KOPT-K1 (cell line): ENCODE results near the gene NUP214.
"Not testable (repeated sequence)": the region's sequence is repeated elsewhere in the genome, so short reads cannot be mapped to it uniquely, and the experiment has no call there.

Source experiments
- H3K27ac ChIP-seq: fragments of 200-600 bp; sonication (generic); 2 replicates; pipeline ENCODE4 v1.5.1; 2016; ENCODE audit warnings: antibody characterized with exemption, mild to moderate bottlenecking, low read depth, low read length; ENCODE audit not compliant: poor library complexity, severe bottlenecking
- H3K36me3 ChIP-seq: fragments of 200-600 bp; sonication (generic); 2 replicates; pipeline ENCODE4 v1.5.1; 2017; ENCODE audit warnings: antibody characterized with exemption, mild to moderate bottlenecking, low read length, moderate library complexity; ENCODE audit not compliant: insufficient read depth
- H3K9me3 ChIP-seq: fragments of 200-600 bp; sonication (generic); 2 replicates; pipeline ENCODE4 v1.5.1; 2017; ENCODE audit warnings: antibody characterized with exemption, low read length, mild to moderate bottlenecking; ENCODE audit not compliant: insufficient read depth, poor library complexity, severe bottlenecking

The NUP214 gene

DNA sequence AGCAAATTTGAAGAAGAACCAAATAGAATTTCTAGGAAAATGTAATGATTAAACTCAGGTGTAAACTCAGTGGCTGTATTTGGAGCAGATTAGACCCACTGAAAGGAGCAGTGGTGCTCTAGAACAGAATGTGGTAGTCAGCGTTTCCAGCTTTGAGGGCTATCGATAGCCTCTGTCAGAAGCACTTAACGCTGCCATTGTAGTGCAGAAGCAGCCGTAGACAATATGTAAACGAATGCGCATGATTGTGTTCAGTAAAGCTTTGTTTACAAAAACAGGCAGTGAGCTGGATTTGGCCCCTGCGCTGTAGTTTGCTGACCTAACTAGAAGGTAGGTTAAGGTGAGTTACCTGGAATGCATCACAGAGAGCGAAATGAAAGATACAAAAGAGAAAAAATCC is 78.9 kb downstream of the NUP214 start:
- Histone ChIP-seq H3K36me3 (peaks cover 92% of the 10 kb centered on the region), H3K27ac (no peak overlapping the region), H3K9me3 (no peaks in the 10 kb centered on the region)

DNA sequence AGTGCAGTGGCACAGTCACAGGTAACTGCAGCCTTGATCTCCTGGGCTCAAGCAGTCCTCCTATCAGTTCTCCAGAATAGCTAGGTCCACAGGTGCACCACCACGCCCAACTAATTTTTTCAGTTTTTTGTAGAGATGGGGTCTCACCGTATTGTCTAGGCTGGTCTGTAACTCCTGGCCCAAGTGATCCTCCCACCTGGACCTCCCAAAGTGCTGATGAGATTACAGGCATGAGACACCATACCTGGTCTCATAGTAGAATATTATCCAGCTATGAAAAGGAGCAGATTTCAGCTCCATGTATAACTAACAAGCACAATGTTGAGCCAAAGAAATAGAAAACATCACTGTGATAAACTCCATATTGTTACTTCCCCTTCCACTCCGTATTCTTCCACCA is 81.1 kb downstream of the NUP214 start:
- H3K9me3 ChIP-seq, result peaks cover 3% of the 10 kb centered on the region
- H3K36me3 ChIP-seq, result peaks cover 90% of the 10 kb centered on the region
- no peak overlapping the region for H3K27ac ChIP-seq

DNA sequence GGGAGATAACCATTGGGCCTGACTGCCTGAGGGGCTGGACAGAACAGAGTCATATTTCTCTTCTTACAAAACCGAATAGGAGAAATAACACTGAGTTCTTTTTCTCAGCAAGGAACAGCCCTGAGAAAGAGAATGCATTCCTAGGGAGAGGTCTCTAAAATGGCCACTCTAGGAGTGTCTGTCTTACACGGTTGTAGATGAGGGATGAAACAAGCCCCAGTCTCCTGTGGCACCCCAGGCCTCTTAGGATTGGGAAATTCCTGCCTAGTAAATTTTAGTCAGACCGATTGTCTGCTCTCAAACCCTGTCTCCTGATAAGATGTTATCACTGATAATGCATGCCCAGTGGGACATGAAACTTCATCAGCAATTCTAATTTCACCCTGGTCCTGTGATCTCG is 86.5 kb downstream of the NUP214 start:
- peaks cover 71% of the 10 kb centered on the region for H3K36me3 ChIP-seq
- H3K27ac ChIP-seq, H3K9me3 ChIP-seq: not testable (repeated sequence)

DNA sequence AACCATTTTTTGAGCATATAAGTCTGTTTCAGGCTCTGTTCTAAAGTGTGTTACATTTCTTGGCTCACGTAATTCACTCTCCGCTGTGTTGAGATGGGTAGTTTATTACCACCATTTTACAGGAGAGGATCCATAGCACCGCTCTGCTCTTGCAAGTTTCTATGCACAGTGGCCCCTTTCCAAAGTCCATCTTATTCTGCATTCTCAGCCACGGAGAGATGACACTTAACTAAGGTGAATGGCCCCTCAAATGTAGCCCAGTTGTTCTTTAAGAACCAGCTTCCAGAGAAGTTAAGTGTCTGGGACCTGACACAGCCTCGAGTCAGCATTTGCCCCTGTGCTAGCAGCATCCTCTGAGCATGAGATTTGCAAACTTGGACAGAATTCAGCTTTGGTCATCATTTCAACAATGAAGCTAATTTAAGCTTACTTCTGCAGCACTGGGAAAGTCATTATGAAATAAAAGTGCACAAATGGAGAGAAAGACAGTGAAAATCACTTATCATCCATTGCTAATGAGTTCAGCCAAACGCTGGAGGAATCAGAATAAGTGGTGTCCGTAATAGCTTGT is 89.0 kb downstream of the NUP214 start:
- Histone ChIP-seq H3K9me3 (peaks cover 10% of the 10 kb centered on the region), H3K27ac (no peak overlapping the region), H3K36me3 (peaks cover 76% of the 10 kb centered on the region)

DNA sequence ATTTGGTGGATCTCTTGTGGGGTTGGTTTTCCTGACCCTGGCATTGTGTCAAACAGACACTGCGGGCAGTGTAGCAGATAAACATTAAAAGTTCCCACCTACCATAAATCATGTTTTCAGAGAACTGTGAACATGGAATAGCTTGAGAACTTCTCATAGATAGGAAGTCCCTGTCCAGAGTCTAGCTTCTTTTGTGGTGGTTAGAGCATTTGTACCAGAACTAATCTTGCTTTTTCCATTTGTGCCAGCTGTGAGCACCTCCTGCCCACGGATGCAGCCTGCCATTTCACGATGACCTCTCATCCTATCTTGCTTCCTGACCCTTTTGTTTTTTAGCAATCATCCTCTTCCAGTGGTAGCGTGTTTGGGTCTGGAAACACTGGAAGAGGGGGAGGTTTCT is 89.5 kb downstream of the NUP214 start:
- Histone ChIP-seq H3K27ac (no peak overlapping the region), H3K9me3 (peaks cover 10% of the 10 kb centered on the region), H3K36me3 (peaks cover 76% of the 10 kb centered on the region)

DNA sequence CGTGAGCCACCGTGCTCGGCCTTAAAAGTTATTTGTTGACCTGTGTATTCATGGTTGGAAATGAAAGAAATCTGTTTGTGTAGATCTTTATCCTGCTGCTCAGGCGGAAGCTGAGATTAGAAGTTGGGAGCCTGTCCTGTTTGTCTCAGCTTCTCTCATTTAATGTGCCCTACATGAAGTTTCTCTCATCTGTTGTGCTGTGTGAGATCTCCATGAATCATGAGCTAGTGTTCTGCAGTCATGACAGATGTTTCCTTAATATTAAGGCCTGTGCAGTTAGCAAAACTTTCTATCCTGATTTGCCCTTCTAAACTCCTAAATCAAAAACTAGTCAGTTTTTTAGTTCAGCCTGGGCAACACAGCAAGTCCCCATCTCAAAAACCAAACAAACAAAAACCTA is 91.4 kb downstream of the NUP214 start:
- Histone ChIP-seq H3K36me3 (peaks cover 75% of the 10 kb centered on the region), H3K27ac (no peak overlapping the region), H3K9me3 (peaks cover 4% of the 10 kb centered on the region)

DNA sequence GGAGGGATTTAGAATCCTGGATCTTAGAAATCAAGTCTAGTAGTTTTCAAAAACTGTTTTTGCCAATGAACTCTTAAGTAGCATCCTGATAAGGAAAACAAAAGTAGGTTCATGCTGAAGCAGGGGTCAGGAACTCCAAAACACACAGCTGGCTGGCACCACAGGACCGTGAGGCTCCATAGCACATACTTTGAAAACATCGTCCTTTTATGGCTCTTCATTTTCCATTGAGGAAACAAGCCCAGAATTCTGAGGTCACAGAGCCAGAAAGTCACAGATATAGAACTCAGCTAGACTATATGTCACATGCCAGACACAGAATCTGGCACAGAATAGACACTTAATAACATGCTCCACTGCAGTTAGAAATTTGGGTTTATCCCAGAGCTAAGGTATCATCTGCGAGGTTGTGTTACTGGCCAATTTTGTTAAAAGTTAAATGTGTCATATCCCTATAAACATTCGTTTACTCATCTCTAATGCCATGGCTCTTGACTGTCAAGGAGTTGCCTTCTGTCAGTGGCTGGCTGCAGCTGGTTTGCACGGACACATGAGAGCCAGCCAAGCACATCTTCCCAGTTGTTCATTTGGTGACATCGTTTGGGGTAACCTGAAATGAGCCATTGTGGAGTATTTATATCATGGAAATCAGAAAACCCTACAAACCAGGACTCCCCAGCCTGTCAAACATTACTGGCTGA is 92.1 kb downstream of the NUP214 start:
- Histone ChIP-seq H3K36me3 (peaks cover 75% of the 10 kb centered on the region), H3K9me3 (no peaks in the 10 kb centered on the region), H3K27ac (no peak overlapping the region)

DNA sequence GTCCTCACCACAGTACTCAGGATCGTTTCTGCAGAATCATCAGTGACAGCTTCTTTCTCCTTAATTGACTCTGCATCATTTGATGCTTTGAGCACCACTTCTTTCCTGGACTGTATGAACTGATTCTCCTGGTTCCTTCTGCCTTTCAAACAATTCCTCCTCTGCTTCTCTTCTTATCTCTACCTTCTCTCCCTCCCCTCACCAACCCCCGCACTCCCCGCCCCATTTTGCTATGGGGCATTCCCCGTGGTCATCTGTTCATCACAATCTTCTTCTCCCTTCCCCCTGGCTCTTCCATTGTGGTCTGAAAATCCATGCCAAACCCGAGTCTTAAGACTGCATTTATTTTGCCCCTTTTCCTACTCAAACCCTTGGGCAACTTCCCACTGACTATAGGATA is 93.0 kb downstream of the NUP214 start:
- H3K36me3 ChIP-seq, result peaks cover 81% of the 10 kb centered on the region
- H3K9me3 ChIP-seq, result no peaks in the 10 kb centered on the region
- no peak overlapping the region for H3K27ac ChIP-seq

DNA sequence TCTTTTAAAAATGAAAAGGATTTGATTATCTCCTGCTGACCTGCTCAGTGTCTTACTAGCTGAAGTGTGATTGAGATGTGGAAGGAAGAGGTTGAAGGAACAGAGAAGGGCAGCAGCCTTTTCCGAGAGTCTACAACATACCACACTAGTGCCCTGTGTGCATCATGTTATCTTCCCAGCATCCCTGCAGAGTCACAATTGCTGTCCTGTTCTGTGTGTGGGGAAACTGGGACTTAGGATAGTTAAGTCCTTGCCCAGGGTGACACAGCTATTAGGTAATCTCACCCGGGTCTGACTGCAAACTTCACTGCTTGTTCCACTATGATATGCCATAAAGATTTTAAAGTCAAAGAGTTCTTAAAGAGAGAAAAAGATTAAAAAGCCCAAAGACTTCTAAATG is 95.1 kb downstream of the NUP214 start:
- H3K9me3 ChIP-seq, result no peaks in the 10 kb centered on the region
- H3K27ac ChIP-seq, result no peak overlapping the region
- H3K36me3 ChIP-seq, result peaks cover 81% of the 10 kb centered on the region

DNA sequence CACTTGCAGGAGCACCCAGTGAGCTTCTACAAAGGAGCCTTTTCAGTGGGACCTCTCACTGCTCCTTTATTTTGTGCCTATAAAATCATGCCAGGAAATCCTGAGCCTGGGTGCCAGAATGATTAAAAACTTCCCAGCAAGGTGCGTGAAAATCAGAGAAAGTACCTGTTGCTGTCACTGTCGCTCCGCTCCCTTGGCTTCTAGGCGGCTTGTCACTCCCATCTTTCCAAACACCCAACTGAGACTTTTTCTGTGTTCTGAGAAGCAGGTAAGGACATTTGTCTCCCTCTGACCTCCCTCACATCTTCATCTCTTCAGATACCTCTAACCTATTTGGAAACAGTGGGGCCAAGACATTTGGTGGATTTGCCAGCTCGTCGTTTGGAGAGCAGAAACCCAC is 97.1 kb downstream of the NUP214 start:
- Histone ChIP-seq H3K9me3 (no peaks in the 10 kb centered on the region), H3K27ac (no peak overlapping the region), H3K36me3 (peaks cover 90% of the 10 kb centered on the region)

DNA sequence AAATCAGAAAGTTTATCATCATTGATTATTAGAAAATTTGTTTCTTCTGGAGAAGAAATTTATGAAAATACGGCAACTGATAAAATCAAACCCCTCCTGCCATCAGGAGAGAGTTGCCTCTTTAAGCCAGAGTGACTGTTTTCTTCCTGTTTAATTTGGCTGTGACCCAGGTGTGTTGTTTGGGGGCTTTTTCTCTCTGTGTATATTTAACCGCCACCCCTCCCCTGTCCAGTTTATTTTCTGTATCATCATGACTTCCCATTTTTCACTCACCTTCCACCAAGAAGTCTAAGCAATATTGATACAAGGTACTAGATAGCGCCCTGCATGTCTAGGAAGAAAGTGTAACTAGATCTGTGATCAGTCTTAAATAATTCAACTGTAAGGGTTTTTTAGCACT is 100.8 kb downstream of the NUP214 start:
- Histone ChIP-seq H3K36me3 (peaks cover 91% of the 10 kb centered on the region), H3K27ac (no peak overlapping the region), H3K9me3 (no peaks in the 10 kb centered on the region)

DNA sequence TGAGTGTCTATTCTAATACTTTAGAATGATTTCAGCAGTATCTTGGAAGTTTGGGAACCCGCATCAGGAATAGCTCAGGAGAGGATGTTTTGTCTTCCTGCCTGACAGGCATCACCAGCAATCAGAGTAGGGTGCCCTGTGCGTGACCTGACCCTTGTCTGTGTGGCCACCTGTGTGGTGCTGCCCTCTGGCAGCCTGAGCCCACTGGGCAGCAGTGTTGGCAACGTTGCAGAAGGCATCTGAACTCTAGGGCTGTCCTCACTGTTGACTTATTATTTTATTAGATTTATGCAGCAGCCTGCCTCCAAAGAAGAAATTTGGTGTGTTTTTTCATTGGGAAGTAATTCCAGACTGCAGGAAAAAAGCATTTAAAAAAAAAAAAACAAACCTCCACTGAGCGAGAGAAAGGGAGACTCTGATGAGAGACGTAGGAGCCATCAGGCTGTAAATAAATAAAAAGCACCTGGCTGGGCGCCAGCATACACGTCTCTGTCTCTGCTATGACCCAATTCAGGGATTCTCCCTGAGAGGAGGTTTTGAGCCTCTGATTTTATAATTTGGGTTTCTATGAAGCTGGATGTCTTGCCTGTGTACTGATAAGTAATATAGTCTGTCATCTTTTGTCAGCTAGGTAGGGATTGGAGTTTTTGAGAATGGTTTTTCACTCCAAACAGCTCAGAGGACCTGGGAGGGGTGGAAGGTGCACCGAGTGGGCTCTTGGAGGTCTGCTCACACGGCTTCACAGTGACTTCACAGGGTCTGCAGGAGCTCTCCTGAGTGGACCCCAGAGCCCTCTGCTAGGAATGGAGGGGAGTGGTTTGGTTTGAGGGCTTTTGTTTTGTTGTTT is 101.9 kb downstream of the NUP214 start:
- peaks cover 91% of the 10 kb centered on the region for H3K36me3 ChIP-seq
- H3K9me3 ChIP-seq, result no peaks in the 10 kb centered on the region
- no peak overlapping the region for H3K27ac ChIP-seq

DNA sequence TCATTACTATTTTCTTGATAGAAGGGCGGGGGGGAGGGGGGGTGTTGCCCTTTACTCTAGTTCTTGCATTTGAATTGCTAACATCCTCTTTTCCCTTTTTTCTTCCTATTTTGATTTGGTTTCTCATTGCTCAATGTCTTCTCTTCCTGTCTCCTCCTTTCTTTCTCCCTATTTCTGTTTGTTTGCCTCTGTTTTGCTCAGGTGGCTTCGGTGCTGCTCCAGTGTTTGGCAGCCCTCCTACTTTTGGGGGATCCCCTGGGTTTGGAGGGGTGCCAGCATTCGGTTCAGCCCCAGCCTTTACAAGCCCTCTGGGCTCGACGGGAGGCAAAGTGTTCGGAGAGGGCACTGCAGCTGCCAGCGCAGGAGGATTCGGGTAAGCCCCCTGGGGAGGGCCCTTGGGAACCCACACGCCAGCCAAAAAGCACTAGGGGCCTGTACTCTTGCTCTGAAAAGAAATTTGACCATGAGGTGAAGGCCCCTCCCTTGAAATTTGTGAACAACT is 102.6 kb downstream of the NUP214 start:
- Histone ChIP-seq H3K27ac (no peak overlapping the region), H3K9me3 (no peaks in the 10 kb centered on the region), H3K36me3 (peaks cover 88% of the 10 kb centered on the region)

DNA sequence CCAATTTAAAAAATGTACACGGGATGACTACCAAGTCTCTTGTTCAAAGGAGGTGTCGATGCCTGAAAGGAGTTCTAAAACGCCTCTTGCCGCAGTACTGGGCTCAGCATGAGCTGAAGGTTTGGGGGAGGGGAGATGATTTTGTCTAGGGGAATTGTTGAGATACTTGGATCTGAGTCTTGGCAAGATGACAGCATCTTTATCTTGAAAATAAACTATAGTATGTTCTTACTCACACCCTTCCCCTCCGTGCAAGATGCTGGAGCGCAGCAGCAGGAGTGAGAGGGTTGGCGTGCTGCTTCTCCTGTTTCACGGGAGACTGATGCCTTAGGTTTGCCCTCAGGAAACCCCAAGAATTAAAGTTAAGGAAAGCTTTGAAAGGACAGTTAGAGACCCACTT is 103.6 kb downstream of the NUP214 start:
- no peak overlapping the region for H3K27ac ChIP-seq
- H3K36me3 ChIP-seq, result peaks cover 94% of the 10 kb centered on the region
- H3K9me3 ChIP-seq, result no peaks in the 10 kb centered on the region

DNA sequence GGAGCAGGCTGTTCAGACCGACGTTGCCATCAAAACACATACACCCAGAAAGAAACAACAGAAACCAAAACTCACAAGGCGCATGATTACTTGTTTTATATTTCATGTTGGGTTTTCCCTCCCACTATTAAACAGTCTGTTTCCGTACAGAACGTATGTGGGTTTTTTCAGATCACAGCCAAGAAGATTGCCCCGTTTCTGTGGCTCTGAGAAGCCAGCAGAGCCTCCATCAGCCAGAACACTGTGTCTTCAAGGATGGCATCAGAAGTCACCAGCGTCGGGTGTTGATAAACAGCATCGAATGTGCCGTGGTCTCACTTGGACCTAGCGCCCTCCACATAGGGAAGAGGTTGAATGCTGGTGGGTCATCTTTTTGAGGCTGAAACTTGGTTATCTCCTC is 108.2 kb downstream of the NUP214 start:
- Histone ChIP-seq H3K36me3 (peaks cover 77% of the 10 kb centered on the region), H3K27ac (no peak overlapping the region), H3K9me3 (no peaks in the 10 kb centered on the region)
